AG04449 (cell line): ENCODE results near the gene LILRA1.
"Not testable (repeated sequence)": the region's sequence is repeated elsewhere in the genome, so short reads cannot be mapped to it uniquely, and the experiment has no call there.

Experiments
- CTCF ChIA-PET: fragments of 350-600 bp; formaldehyde crosslinking; extraction: SDS; loops from one replicate; lab custom pipeline; 2021; ENCODE audit warnings: antibody characterized with exemption; lab: Yijun Ruan, JAX
- POLR2A ChIA-PET: fragments of 400-600, 350-600 bp; formaldehyde crosslinking; extraction: SDS; loops from one replicate; lab custom pipeline; 2020; ENCODE audit warnings: antibody characterized with exemption, inconsistent platforms; lab: Yijun Ruan, JAX
- DNase-seq: peaks from one replicate; pipeline ENCODE4 v3.0.0-alpha.2; 2010; ENCODE audit warnings: low read depth, low spot score
- H3K4me3 ChIP-seq: 2 replicates; pipeline ENCODE4 v1.5.1; 2011; ENCODE audit warnings: low read depth, mild to moderate bottlenecking, control low read depth, low read length
- CTCF ChIP-seq: IDR thresholded peaks from one replicate; pipeline ENCODE4 v1.5.1; 2011; ENCODE audit warnings: mild to moderate bottlenecking, moderate library complexity, low read length, control low read depth, inconsistent platforms; ENCODE audit not compliant: insufficient read depth; ENCODE audit errors: missing control alignments

Gene LILRA1

GRCh38 chr19:54570316-54570715 is 23.1 kb upstream of the LILRA1 start:
- POLR2A ChIA-PET: no interaction called here
- no peak for TF ChIP-seq CTCF
- CTCF ChIA-PET: no interaction called here

GRCh38 chr19:54571715-54572615 is 21.5 kb upstream of the LILRA1 start:
- DNase-seq, POLR2A ChIA-PET, H3K4me3 ChIP-seq, CTCF ChIA-PET: not testable (repeated sequence)

More at GRCh38 chr19:54570316-54570715, 23.1 kb upstream of the LILRA1 start:
- DNase-seq: no peak
- H3K4me3 ChIP-seq: no peak overlapping the region

GRCh38 chr19:54572696-54573311 is 20.6 kb upstream of the LILRA1 start:
- no peak for DNase-seq
- no peak for TF ChIP-seq CTCF
- no peak overlapping the region for H3K4me3 ChIP-seq
- ChIA-PET CTCF (no interaction called here), POLR2A (no interaction called here)

- ChIA-PET CTCF (no interaction called here), POLR2A (no interaction called here)
- no peak for TF ChIP-seq CTCF
- no peak for DNase-seq
- H3K4me3 ChIP-seq: no peak within 1 kb of the TSS
Observed at GRCh38 chr19:54573330-54573872, 20.0 kb upstream of the LILRA1 start, which contains the start of gene LILRA2. LILRA2 (plus strand) TSS chr19:54573790; CDS start chr19:54573879, 89 bp downstream.

- DNase-seq: no peak
- no peak overlapping the region for H3K4me3 ChIP-seq
- POLR2A ChIA-PET: no interaction called here
- CTCF ChIA-PET: no interaction called here
- no peak for TF ChIP-seq CTCF
Observed at GRCh38 chr19:54574051-54574450, 19.4 kb upstream of the LILRA1 start.

GRCh38 chr19:54574527-54575056 is 18.8 kb upstream of the LILRA1 start:
- no peak for DNase-seq
- ChIA-PET POLR2A (no interaction called here), CTCF (no interaction called here)
- no peak overlapping the region for H3K4me3 ChIP-seq
- no peak for TF ChIP-seq CTCF

- POLR2A ChIA-PET, CTCF ChIA-PET, H3K4me3 ChIP-seq, DNase-seq: not testable (repeated sequence)
Observed at GRCh38 chr19:54575205-54575604, 18.2 kb upstream of the LILRA1 start.
